GM12878 (cell line): ENCODE measurements around the gene PDZD2. TPM values are rescaled to one million over a fixed set of nuclear protein-coding genes. Genes with fewer than 3 reads are reported as not detected.

ENCODE experiments used
- ATAC-seq: fragments of 200-7000 bp; cut with Tn5 transposase; 3 replicates; pipeline ENCODE4 v1.9.1; 2020; ENCODE audit warnings: mild to moderate bottlenecking, moderate library complexity
- BruUV-seq: library from RNA; stranded (reverse); fragments of 400-500 nt; replicated peaks from 2 replicates; lab custom pipeline; 2021; lab: Mats Ljungman, UMichigan
- CTCF ChIA-PET: fragments of 300-600 bp; sonication (Branson Sonifier 250); formaldehyde crosslinking; extraction: SDS; loops from one replicate; lab custom pipeline; 2021; ENCODE audit warnings: inconsistent platforms; lab: Yijun Ruan, JAX
- POLR2A ChIA-PET: fragments of 350-600 bp; formaldehyde crosslinking; extraction: SDS; loops from one replicate; lab custom pipeline; 2021; ENCODE audit warnings: inconsistent platforms; lab: Charles Lee
- RAD21 ChIA-PET: fragments of 300-600 bp; sonication (Branson Sonifier 250); formaldehyde crosslinking; loops from one replicate; lab custom pipeline; 2023; ENCODE audit warnings: antibody characterized with exemption; ENCODE audit not compliant: unreplicated experiment; lab: Charles Lee
- SMC1A ChIA-PET: fragments of 300-600 bp; sonication (Branson Sonifier 250); formaldehyde crosslinking; loops from one replicate; lab custom pipeline; 2023; ENCODE audit not compliant: unreplicated experiment, uncharacterized antibody; lab: Charles Lee
- DNase-seq: peaks from one replicate; pipeline ENCODE4 v3.0.0-alpha.2; 2011; ENCODE audit warnings: low read depth, low spot score
- FAIRE-seq: peaks from 3 replicates; lab custom pipeline; 2011; peaks lifted over from hg19 to GRCh38; lab: Jason Lieb, UNC
- H2AFZ ChIP-seq: 2 replicates; pipeline ENCODE4 v1.6.0; 2011; ENCODE audit warnings: low read depth, low read length, control low read depth; ENCODE audit not compliant: control insufficient read depth
- H3K27ac ChIP-seq: 2 replicates; pipeline ENCODE4 v1.5.1; 2011; ENCODE audit warnings: control low read depth; ENCODE audit not compliant: control insufficient read depth, insufficient read depth
- H3K27me3 ChIP-seq, 2 experiments: replicated peaks in 1 of 2; 2 replicates each; pipeline versions ENCODE4 v1.6.0 to v1.6.1; 2011; ENCODE audit warnings: low read length in 1 of 2; ENCODE audit not compliant: control insufficient read depth in 2 of 2, insufficient read depth in 2 of 2
- H3K36me3 ChIP-seq, 2 experiments: 2 replicates each; pipeline ENCODE4 v1.5.1; 2011; ENCODE audit warnings: low read length in 1 of 2; ENCODE audit not compliant: control insufficient read depth in 2 of 2, insufficient read depth in 2 of 2
- H3K4me1 ChIP-seq: 2 replicates; pipeline ENCODE4 v1.6.1; 2011; ENCODE audit warnings: mild to moderate bottlenecking, low read length, moderate library complexity, mixed read lengths; ENCODE audit not compliant: control insufficient read depth, insufficient read depth
- H3K4me2 ChIP-seq: 2 replicates; pipeline ENCODE4 v1.6.0; 2011; ENCODE audit warnings: control low read depth; ENCODE audit not compliant: control insufficient read depth, insufficient read depth
- H3K4me3 ChIP-seq: fragments of 200-600 bp; sonication (generic); 2 replicates; pipeline ENCODE4 v1.5.1; 2016
- H3K79me2 ChIP-seq: 2 replicates; pipeline ENCODE4 v1.6.0; 2011; ENCODE audit warnings: low read length; ENCODE audit not compliant: control insufficient read depth, insufficient read depth
- H3K9ac ChIP-seq: 2 replicates; pipeline ENCODE4 v1.8.0; 2011; ENCODE audit warnings: low read length, control low read depth, mixed read lengths; ENCODE audit not compliant: control insufficient read depth, insufficient read depth
- H3K9me3 ChIP-seq: replicated peaks from 3 replicates; pipeline ENCODE4 v1.5.1; 2011; ENCODE audit warnings: mild to moderate bottlenecking, low read length; ENCODE audit not compliant: control insufficient read depth, insufficient read depth
- H4K20me1 ChIP-seq: 2 replicates; pipeline ENCODE4 v1.6.0; 2011; ENCODE audit not compliant: control insufficient read depth, insufficient read depth
- BCLAF1 ChIP-seq: fragments of 450-650 bp; IDR thresholded peaks from 2 replicates; pipeline ENCODE4 v1.6.1; 2017; ENCODE audit warnings: antibody characterized with exemption, mild to moderate bottlenecking, moderate library complexity
- BHLHE40 ChIP-seq, 2 experiments: fragments of 450-650 bp in 1 of 2; IDR thresholded peaks; 2 replicates each; pipeline ENCODE4 v1.6.1; 2011 to 2017; ENCODE audit warnings: low read depth in 2 of 2, borderline replicate concordance in 1 of 2, improper control_type of control experiment in 1 of 2, low read length in 1 of 2, mild to moderate bottlenecking in 1 of 2
- E2F4 ChIP-seq: IDR thresholded peaks from 2 replicates; pipeline ENCODE4 v1.6.1; 2012; ENCODE audit warnings: low read depth, low read length, improper control_type of control experiment
- EED ChIP-seq: sonication (generic); IDR thresholded peaks from 2 replicates; pipeline ENCODE4 v1.6.1; 2016; ENCODE audit warnings: antibody characterized with exemption, low read depth
- FOS ChIP-seq: IDR thresholded peaks from 3 replicates; pipeline ENCODE4 v1.6.1; 2011; ENCODE audit warnings: borderline replicate concordance; ENCODE audit not compliant: insufficient read length; ENCODE audit errors: extremely low read depth
- HCFC1 ChIP-seq: fragments of 150-350 bp; IDR thresholded peaks from 2 replicates; pipeline ENCODE4 v1.6.1; 2014; ENCODE audit warnings: low read length
- KLF5 ChIP-seq: fragments of 450-650 bp; IDR thresholded peaks from 2 replicates; pipeline ENCODE4 v1.6.1; 2014; ENCODE audit warnings: mild to moderate bottlenecking; ENCODE audit not compliant: partially characterized antibody
- NFYB ChIP-seq: IDR thresholded peaks from 2 replicates; pipeline ENCODE4 v1.6.1; 2011; ENCODE audit warnings: low read depth, mild to moderate bottlenecking, low read length, improper control_type of control experiment, moderate library complexity; ENCODE audit not compliant: insufficient read depth
- PAX8 ChIP-seq: fragments of 450-650 bp; IDR thresholded peaks from 2 replicates; pipeline ENCODE4 v1.6.1; 2017; ENCODE audit warnings: mild to moderate bottlenecking, moderate library complexity
- POU2F2 ChIP-seq: IDR thresholded peaks from 3 replicates; pipeline ENCODE4 v1.6.1; 2011; ENCODE audit warnings: low read depth, mild to moderate bottlenecking, low read length, borderline replicate concordance
- SUPT20H ChIP-seq: IDR thresholded peaks from 2 replicates; pipeline ENCODE4 v1.6.1; 2011; ENCODE audit warnings: low read depth, mild to moderate bottlenecking, low read length, moderate library complexity, borderline replicate concordance; ENCODE audit not compliant: control insufficient read depth
- ZBED1 ChIP-seq: IDR thresholded peaks from 2 replicates; pipeline ENCODE4 v1.6.1; 2016; ENCODE audit warnings: borderline replicate concordance
- WGBS: methylation state at CpG from one replicate; pipeline ENCODE4 v1.1.6; 2016; ENCODE audit warnings: low lambda C conversion rate; ENCODE audit not compliant: insufficient replicate concordance, insufficient coverage; ENCODE audit errors: missing lambda C conversion rate; 5-methylcytosine and 5-hydroxymethylcytosine counted together
- in situ Hi-C: fragments of 300-500 bp; cut with MboI; formaldehyde crosslinking; loops from 9 replicates; pipeline ENCODE4 v1.14.3; 2018; ENCODE audit warnings: mixed read lengths
- intact Hi-C: fragments of 100-400 bp; cut with micrococcal nuclease; formaldehyde crosslinking; loops from one replicate; pipeline ENCODE4 v1.14.2; 2022; ENCODE audit not compliant: unreplicated experiment
- polyA plus RNA-seq, 11 experiments: library from polyadenylated mRNA; depleted of rRNA in 4 of 11; unstranded in 6 of 11; stranded (reverse) in 5 of 11; fragments of >200 nt; fragmentation: Nextera tagmentation in 4 of 11; fragmentation: Illumina TruSeq in 1 of 11; extraction: Ambion mirVana in 4 of 11; extraction: Trizol in 1 of 11; gene quantifications; 1 replicate in 1 of 11; 2 replicates in 10 of 11; pipeline versions ENCODE4 v1.2.1 to v1.2.3, GENCODE V29; 2011 to 2016; ENCODE audit warnings: inconsistent platforms in 2 of 11, missing spikeins in 2 of 11, low read depth in 1 of 11
- total RNA-seq, 4 experiments: library from RNA; depleted of rRNA in 3 of 4; stranded (reverse); fragments of >200 nt in 3 of 4; fragmentation: Illumina TruSeq in 1 of 4; extraction: Trizol in 1 of 4; gene quantifications; 2 replicates each; pipeline versions ENCODE4 v1.2.1 to v1.2.3, GENCODE V29; 2013 to 2021
- TF ChIP-seq, protein P1 (sequence below): IDR thresholded peaks from 2 replicates; pipeline ENCODE4 v1.6.1; 2012; ENCODE audit warnings: low read depth, low read length, improper control_type of control experiment
- TF ChIP-seq, protein P2 (sequence below), 3 experiments: IDR thresholded peaks in 2 of 3; conservative IDR thresholded peaks in 1 of 3; 2 replicates each; pipeline ENCODE4 v1.5.1; 2011; ENCODE audit warnings: low read depth in 3 of 3, low read length in 3 of 3, mild to moderate bottlenecking in 3 of 3, control low read depth in 2 of 3, moderate library complexity in 2 of 3, inconsistent platforms in 1 of 3, mixed read lengths in 1 of 3; ENCODE audit not compliant: control insufficient read depth in 2 of 3, insufficient read depth in 1 of 3; ENCODE audit errors: extremely low read depth in 1 of 3
- TF ChIP-seq, protein P3 (sequence below): fragments of 450-650 bp; IDR thresholded peaks from 2 replicates; pipeline ENCODE4 v1.6.1; 2016; ENCODE audit warnings: mild to moderate bottlenecking

PDZD2 gene
- total and polyA plus RNA-seq, 10 of the 15 experiments (the other 5 are each of a cell fraction or from before 2014, with no cell fraction given): 0.01 to 0.58 (median 0.29) TPM; not detected in 3

DNA sequence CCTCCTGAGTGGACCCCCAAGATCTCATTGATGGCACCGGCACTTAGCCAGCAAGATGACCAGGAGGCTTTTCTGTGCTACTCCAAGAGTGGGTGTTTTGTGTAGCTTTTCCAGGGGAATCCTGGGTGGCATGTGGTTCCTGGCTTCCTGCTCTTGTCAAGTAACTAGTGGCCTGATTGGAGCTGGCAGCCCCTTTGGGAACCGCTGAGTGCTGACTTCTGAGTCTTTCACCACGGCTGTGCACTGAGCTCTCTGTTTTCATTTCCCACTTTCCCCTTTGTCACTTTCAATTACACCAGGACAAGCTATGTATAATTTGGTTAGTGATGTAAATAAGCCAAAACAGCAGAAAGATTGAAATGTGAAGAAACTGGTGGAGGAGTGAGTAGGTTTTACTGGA, 279.8 kb downstream of the PDZD2 start (continued):
- TF ChIP-seq NFYB (no peak), E2F4 (no peak), ZBED1 (no peak), SUPT20H (no peak)
- TF ChIP-seq, protein P1, sequence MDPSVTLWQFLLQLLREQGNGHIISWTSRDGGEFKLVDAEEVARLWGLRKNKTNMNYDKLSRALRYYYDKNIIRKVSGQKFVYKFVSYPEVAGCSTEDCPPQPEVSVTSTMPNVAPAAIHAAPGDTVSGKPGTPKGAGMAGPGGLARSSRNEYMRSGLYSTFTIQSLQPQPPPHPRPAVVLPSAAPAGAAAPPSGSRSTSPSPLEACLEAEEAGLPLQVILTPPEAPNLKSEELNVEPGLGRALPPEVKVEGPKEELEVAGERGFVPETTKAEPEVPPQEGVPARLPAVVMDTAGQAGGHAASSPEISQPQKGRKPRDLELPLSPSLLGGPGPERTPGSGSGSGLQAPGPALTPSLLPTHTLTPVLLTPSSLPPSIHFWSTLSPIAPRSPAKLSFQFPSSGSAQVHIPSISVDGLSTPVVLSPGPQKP: no peak

- Histone ChIP-seq H3K9me3 (no peaks in the 10 kb centered on the region), H3K4me3 (no peak overlapping the region), H3K9ac (no peak overlapping the region), H3K27ac (no peak overlapping the region), H3K4me1 (no peaks in the 10 kb centered on the region), H2AFZ (no peak overlapping the region), H3K79me2 (no peaks in the 10 kb centered on the region), H3K4me2 (no peak overlapping the region), H3K36me3 (no peaks in the 10 kb centered on the region), H3K27me3 (peaks cover 0 to 2% of the 10 kb centered on the region in 2 experiments; a peak in 2 of 4 replicates), H4K20me1 (no peaks in the 10 kb centered on the region)
- 18% methylated on average over 3 of the region's 3 CpGs for WGBS
- intact Hi-C loops (loop anchor here (10.0 kb wide), 1 partner anchor 337 kb away; no protein-coding TSS in a partner anchor), in situ Hi-C loops (no loop called here)
- no peak for FAIRE-seq
- ChIA-PET SMC1A (interaction anchor here (1.1 kb wide), 1 partner anchor 17 kb away, joined by 5 read pairs; no protein-coding TSS in a partner anchor), RAD21 (no interaction called here), POLR2A (no interaction called here), CTCF (interaction anchor here (1.1 kb wide), 1 partner anchor 96 kb away, joined by 3 read pairs; no protein-coding TSS in a partner anchor)
- no TSS peak for BruUV-seq
- no peak for DNase-seq
- ATAC-seq: no peak
- TF ChIP-seq HCFC1 (no peak), KLF5 (no peak), BHLHE40 (IDR thresholded peaks at IDR 0.05; ENCODE audit: borderline replicate concordance in 1 of 2, low read depth in 2 of 2, low read length in 1 of 2) (no peak), EED (no peak), PAX8 (no peak), FOS (no peak), POU2F2 (no peak), BCLAF1 (no peak)
- TF ChIP-seq, protein P2, sequence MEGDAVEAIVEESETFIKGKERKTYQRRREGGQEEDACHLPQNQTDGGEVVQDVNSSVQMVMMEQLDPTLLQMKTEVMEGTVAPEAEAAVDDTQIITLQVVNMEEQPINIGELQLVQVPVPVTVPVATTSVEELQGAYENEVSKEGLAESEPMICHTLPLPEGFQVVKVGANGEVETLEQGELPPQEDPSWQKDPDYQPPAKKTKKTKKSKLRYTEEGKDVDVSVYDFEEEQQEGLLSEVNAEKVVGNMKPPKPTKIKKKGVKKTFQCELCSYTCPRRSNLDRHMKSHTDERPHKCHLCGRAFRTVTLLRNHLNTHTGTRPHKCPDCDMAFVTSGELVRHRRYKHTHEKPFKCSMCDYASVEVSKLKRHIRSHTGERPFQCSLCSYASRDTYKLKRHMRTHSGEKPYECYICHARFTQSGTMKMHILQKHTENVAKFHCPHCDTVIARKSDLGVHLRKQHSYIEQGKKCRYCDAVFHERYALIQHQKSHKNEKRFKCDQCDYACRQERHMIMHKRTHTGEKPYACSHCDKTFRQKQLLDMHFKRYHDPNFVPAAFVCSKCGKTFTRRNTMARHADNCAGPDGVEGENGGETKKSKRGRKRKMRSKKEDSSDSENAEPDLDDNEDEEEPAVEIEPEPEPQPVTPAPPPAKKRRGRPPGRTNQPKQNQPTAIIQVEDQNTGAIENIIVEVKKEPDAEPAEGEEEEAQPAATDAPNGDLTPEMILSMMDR (IDR thresholded peaks at IDR 0.05 in 2 of 3, conservative IDR thresholded peaks at IDR 0.05 in 1 of 3; ENCODE audit: control insufficient read depth in 2 of 3, extremely low read depth in 1 of 3, insufficient read depth in 1 of 3, low read depth in 3 of 3, low read length in 3 of 3): no peak
- TF ChIP-seq, protein P3, sequence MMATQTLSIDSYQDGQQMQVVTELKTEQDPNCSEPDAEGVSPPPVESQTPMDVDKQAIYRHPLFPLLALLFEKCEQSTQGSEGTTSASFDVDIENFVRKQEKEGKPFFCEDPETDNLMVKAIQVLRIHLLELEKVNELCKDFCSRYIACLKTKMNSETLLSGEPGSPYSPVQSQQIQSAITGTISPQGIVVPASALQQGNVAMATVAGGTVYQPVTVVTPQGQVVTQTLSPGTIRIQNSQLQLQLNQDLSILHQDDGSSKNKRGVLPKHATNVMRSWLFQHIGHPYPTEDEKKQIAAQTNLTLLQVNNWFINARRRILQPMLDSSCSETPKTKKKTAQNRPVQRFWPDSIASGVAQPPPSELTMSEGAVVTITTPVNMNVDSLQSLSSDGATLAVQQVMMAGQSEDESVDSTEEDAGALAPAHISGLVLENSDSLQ: no peak
Observed at GRCh38 chr5:31921852-31922305, 282.9 kb downstream of the PDZD2 start.
